A673 (cell line): Measurements from ENCODE around the gene TC2N. TPM values are rescaled to one million over a fixed set of nuclear protein-coding genes. Genes with fewer than 3 reads are reported as not detected.

ENCODE experiments used
- Bru-seq: library from RNA; stranded (reverse); fragments of 400-500 nt; gene quantifications from one replicate; lab custom pipeline; 2021; lab: Mats Ljungman, UMichigan
- BruChase-seq, 2 experiments: library from RNA; stranded (reverse); fragments of 400-500 nt; gene quantifications; one replicate each; lab custom pipeline; 2021; lab: Mats Ljungman, UMichigan
- BruUV-seq: library from RNA; stranded (reverse); fragments of 400-500 nt; replicated peaks from 2 replicates; lab custom pipeline; 2021; lab: Mats Ljungman, UMichigan
- CTCF ChIA-PET: fragments of 300-600 bp; sonication (Branson Sonifier 250); formaldehyde crosslinking; loops from one replicate; lab custom pipeline; 2022; ENCODE audit warnings: antibody characterized with exemption; lab: Charles Lee
- POLR2A ChIA-PET: fragments of 300-600 bp; sonication (Branson Sonifier 250); formaldehyde crosslinking; loops from one replicate; lab custom pipeline; 2022; ENCODE audit warnings: antibody characterized with exemption; ENCODE audit not compliant: low non-redundant PET; lab: Charles Lee
- DNase-seq: peaks from one replicate; pipeline ENCODE4 v3.0.0-alpha.2; 2015; ENCODE audit warnings: low spot score
- H3K27ac ChIP-seq: fragments of 200-600 bp; sonication (generic); 2 replicates; pipeline ENCODE4 v1.5.1; 2016; ENCODE audit warnings: mixed run types, low read depth, mild to moderate bottlenecking, mixed read lengths, antibody characterized with exemption, low read length; ENCODE audit not compliant: poor library complexity, severe bottlenecking
- H3K27me3 ChIP-seq: fragments of 200-600 bp; sonication (generic); replicated peaks from 2 replicates; pipeline ENCODE4 v1.6.1; 2017; ENCODE audit warnings: mixed run types, low read depth, mild to moderate bottlenecking, mixed read lengths, antibody characterized with exemption, low read length; ENCODE audit not compliant: insufficient read depth, poor library complexity
- H3K36me3 ChIP-seq: fragments of 200-600 bp; sonication (generic); 2 replicates; pipeline ENCODE4 v1.6.1; 2016; ENCODE audit warnings: mixed run types, mild to moderate bottlenecking, mixed read lengths, antibody characterized with exemption, low read length; ENCODE audit not compliant: insufficient read depth, poor library complexity, severe bottlenecking
- H3K4me1 ChIP-seq: fragments of 200-600 bp; sonication (generic); 2 replicates; pipeline ENCODE4 v1.6.1; 2017; ENCODE audit warnings: mixed run types, mild to moderate bottlenecking, mixed read lengths, antibody characterized with exemption, low read length; ENCODE audit not compliant: insufficient read depth, poor library complexity, severe bottlenecking
- H3K4me3 ChIP-seq: fragments of 200-600 bp; sonication (generic); 2 replicates; pipeline ENCODE4 v1.5.1; 2016; ENCODE audit warnings: low read depth, mixed run types, mild to moderate bottlenecking, mixed read lengths, low read length; ENCODE audit not compliant: poor library complexity, severe bottlenecking
- H3K9me3 ChIP-seq: fragments of 200-600 bp; sonication (generic); 2 replicates; pipeline ENCODE4 v1.6.1; 2016; ENCODE audit warnings: mixed run types, low read depth, mild to moderate bottlenecking, mixed read lengths, antibody characterized with exemption, low read length; ENCODE audit not compliant: poor library complexity, severe bottlenecking
- EZH2 ChIP-seq: fragments of 200-600 bp; sonication (generic); IDR thresholded peaks from 2 replicates; pipeline ENCODE4 v1.6.1; 2017; ENCODE audit warnings: borderline replicate concordance, low read depth, mild to moderate bottlenecking, mixed read lengths, antibody characterized with exemption, low read length; ENCODE audit not compliant: poor library complexity, severe bottlenecking
- intact Hi-C: fragments of 100-400 bp; cut with micrococcal nuclease; formaldehyde crosslinking; loops from one replicate; pipeline ENCODE4 v1.10.0; 2022; ENCODE audit not compliant: unreplicated experiment
- long read RNA-seq: library from polyadenylated mRNA; stranded (forward); transcript quantifications from one replicate; pipeline ENCODE4 v2.0.0, GENCODE V29; 2022
- total RNA-seq: library from RNA; stranded (reverse); gene quantifications from 2 replicates; pipeline ENCODE4 v1.2.3, GENCODE V29; 2021
- TF ChIP-seq, protein P1 (sequence below): fragments of 300-800, 200-600 bp; sonication (generic); conservative IDR thresholded peaks from 2 replicates; pipeline ENCODE4 v1.5.1; 2017; ENCODE audit warnings: low read depth, mild to moderate bottlenecking, antibody characterized with exemption, low read length, moderate library complexity, mixed read lengths

The TC2N gene
- total RNA-seq: 0.45 and 0.59 TPM in 2 replicates
- Bru-seq, nascent RNA: percentile 21 among the genes with signal in this experiment
- percentile 21 among the genes with signal in this experiment for BruChase-seq, experiment 1, labeled RNA remaining after a 2-hour chase
- percentile 19 among the genes with signal in this experiment for BruChase-seq, experiment 2, labeled RNA remaining after a 6-hour chase
- long read RNA-seq: 0 reads

GRCh38 chr14:91867316-91867988 lies at the start of gene TC2N:
Gene TC2N, minus strand, starts transcription at chr14:91867536. Its CDS starts 53,767 bp downstream, at chr14:91813769.
- POLR2A ChIA-PET: no interaction called here
- TF ChIP-seq EZH2: no peak
- TF ChIP-seq, protein P1, sequence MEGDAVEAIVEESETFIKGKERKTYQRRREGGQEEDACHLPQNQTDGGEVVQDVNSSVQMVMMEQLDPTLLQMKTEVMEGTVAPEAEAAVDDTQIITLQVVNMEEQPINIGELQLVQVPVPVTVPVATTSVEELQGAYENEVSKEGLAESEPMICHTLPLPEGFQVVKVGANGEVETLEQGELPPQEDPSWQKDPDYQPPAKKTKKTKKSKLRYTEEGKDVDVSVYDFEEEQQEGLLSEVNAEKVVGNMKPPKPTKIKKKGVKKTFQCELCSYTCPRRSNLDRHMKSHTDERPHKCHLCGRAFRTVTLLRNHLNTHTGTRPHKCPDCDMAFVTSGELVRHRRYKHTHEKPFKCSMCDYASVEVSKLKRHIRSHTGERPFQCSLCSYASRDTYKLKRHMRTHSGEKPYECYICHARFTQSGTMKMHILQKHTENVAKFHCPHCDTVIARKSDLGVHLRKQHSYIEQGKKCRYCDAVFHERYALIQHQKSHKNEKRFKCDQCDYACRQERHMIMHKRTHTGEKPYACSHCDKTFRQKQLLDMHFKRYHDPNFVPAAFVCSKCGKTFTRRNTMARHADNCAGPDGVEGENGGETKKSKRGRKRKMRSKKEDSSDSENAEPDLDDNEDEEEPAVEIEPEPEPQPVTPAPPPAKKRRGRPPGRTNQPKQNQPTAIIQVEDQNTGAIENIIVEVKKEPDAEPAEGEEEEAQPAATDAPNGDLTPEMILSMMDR: no peak
- no TSS peak for BruUV-seq
- H3K4me1 ChIP-seq: no peaks in the 10 kb centered on the region
- H3K27ac ChIP-seq: no peak within 1 kb of the TSS
- CTCF ChIA-PET: no interaction called here
- no peaks in the 10 kb centered on the region for H3K36me3 ChIP-seq
- DNase-seq: no peak
- H3K27me3 ChIP-seq: no peaks in the 10 kb centered on the region
- no peak within 1 kb of the TSS for H3K4me3 ChIP-seq
- H3K9me3 ChIP-seq: no peaks in the 10 kb centered on the region
- intact Hi-C loops: no loop called here

DNA sequence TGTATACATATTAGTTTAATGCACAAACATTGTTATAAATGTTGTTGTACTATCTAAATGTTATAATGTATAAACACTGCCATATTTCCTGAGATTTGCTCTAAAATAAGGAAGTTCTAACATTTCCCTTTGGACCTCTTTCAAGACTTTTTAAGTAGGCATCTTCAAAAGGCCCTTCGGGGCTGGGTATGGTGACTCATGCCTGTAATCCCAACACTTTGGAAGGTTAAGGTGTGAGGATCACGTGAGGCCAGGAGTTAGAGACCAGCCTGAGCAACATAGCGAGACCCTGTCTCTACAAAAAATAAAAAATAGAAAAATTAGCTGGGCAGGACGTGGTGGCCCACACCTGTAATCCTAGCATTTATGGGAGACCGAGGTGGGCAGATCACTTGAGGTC lies 44.7 kb upstream of the TC2N start:
- Histone ChIP-seq H3K36me3 (no peaks in the 10 kb centered on the region), H3K27me3 (no peaks in the 10 kb centered on the region), H3K4me3 (no peak overlapping the region), H3K4me1 (no peaks in the 10 kb centered on the region), H3K27ac (no peak overlapping the region), H3K9me3 (no peaks in the 10 kb centered on the region)
- BruUV-seq: no TSS peak
- no peak for DNase-seq
- CTCF ChIA-PET: interaction anchor here (1.0 kb wide), 2 partner anchors 262 to 485 kb away, joined by 3 read pairs; no protein-coding TSS in a partner anchor
- intact Hi-C loops: loop anchor here (5.0 to 10.0 kb wide), 2 partner anchors 497 to 590 kb away; partner anchors contain the start of gene CCDC88C
- TF ChIP-seq, protein P1: no peak
- TF ChIP-seq EZH2: no peak
- POLR2A ChIA-PET: interaction anchor here (0.6 kb wide), 1 partner anchor 29 kb away, joined by 3 read pairs; no protein-coding TSS in a partner anchor

- Histone ChIP-seq H3K4me3 (no peak overlapping the region), H3K9me3 (no peaks in the 10 kb centered on the region), H3K36me3 (no peaks in the 10 kb centered on the region), H3K27ac (no peak overlapping the region), H3K4me1 (no peaks in the 10 kb centered on the region), H3K27me3 (no peaks in the 10 kb centered on the region)
- BruUV-seq: no TSS peak
- TF ChIP-seq EZH2: no peak
- TF ChIP-seq, protein P1: peak; percentile 65
- DNase-seq: peak; percentile 80
- ChIA-PET CTCF (interaction anchor here (0.5 to 1.0 kb wide), 11 partner anchors 9 to 592 kb away, joined by 3 to 9 read pairs (median 3); no protein-coding TSS in a partner anchor), POLR2A (interaction anchor here (0.5 to 0.6 kb wide), 4 partner anchors 13 to 885 kb away, joined by 3 to 6 read pairs (median 5); no protein-coding TSS in a partner anchor)
- intact Hi-C loops: loop anchor here (2.0 to 10.0 kb wide), 3 partner anchors 261 to 589 kb away; partner anchors contain the start of gene CCDC88C
Measured at GRCh38 chr14:91911474-91912032, 44.2 kb upstream of the TC2N start.
